Retinal pigment epithelial cell (primary cell): ENCODE measurements around the gene PML.

ENCODE experiments used
- DNase-seq: peaks from one replicate; pipeline ENCODE4 v3.0.0-alpha.2; 2010; ENCODE audit warnings: low read depth
- H3K4me3 ChIP-seq: 2 replicates; pipeline ENCODE4 v1.5.1; 2011; ENCODE audit warnings: mild to moderate bottlenecking, low read length, control low read depth, moderate library complexity
- CTCF ChIP-seq: conservative IDR thresholded peaks from 2 replicates; pipeline ENCODE4 v1.5.1; 2011; ENCODE audit warnings: low read depth, low read length, control low read depth, inconsistent platforms

Gene PML

DNA sequence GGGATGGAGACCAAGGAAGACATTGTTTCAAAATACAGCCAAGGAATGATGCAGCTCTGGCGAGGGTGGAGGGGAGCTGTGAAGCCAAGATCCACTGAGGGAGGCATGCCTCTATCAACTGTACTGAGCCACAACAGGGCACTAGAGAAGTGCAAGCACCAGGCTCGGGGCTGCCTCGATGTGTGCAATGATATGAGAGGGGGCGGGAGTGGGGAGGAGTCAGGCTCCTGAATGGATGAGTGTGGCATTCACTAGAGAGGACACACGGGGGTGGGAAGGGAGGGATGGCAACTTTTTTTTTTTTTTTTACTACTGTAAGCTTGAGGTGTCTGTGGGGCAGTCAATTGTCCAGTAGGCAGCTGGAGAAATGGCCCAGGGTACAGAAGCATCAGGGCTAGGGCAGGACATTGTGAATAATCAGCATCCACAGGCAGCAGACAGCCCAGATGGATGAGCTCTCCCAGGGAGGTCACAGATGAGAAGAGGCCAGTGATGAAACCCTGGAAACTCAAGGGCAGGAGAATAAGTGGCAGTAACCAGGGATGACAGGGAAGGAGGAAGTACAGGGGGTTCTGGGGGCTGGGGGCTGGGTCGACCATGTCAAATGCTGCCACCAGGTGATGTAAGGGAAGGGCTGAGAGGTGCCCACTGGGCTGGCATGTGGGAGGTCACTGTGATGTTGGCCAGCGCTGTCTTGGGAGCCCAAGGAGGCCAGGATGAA lies 8.3 kb upstream of the PML start:
- no peak overlapping the region for H3K4me3 ChIP-seq
- no peak for TF ChIP-seq CTCF
- no peak for DNase-seq

- no peak overlapping the region for H3K4me3 ChIP-seq
- no peak for TF ChIP-seq CTCF
- no peak for DNase-seq
Observed at GRCh38 chr15:73986776-73987056, 7.8 kb upstream of the PML start.

DNA sequence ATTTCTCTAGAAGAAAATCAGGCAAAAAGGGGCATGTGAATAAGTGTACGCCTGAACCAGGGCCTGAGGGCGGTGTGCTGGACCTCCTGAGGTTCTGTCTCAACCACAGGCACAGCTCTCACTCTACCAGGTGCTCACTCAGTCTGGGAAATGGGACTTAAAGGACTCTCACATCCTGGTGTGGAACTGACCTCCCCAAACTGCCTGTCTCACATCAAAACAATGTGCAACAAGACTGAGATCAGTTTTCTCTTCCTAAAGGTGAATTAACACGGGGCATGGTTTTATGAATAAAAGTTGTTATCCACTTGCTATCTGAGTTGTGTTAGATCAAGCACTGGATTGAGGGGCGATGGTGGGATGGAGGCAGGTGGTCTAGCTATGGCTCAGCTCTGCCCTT lies 7.3 kb upstream of the PML start:
- no peak for TF ChIP-seq CTCF
- DNase-seq, result no peak
- no peak overlapping the region for H3K4me3 ChIP-seq

DNA sequence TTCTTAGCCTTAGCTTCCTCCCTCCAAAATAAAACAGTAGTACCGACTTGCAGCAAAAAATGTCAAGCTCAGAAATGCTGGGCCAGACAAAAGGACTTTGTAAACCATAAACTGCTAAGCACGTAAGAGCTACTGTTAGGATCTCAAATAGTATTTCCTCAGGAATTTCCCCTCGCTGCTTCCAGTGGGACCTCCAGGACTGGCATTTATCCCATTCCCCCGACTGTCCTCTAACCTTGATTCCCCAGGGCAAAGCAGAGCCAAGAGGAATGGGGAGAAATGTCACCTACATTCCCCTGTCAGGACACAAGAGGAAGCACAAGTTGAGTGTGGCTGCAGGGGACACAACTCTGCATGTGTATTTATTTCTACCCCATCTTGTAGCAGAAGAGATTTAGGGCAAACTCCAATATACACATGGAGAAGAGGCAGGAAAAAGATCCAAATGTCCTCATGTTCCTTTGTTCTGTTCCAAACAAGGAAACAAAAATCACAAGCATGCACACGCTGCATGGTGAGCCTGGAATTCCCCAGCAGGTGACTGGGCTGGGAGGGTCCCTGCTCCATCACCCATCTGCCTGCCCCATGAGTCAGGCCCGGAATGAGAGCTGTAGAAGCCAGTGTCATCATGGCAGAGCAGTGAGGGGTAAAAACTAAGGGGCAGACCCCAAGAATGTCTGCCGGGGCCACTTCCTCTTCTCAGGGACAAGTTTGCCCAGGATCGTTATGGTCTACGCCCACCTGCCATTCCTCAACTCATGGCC lies 6.7 kb upstream of the PML start:
- no peak for TF ChIP-seq CTCF
- DNase-seq, result no peak
- H3K4me3 ChIP-seq, result no peak overlapping the region

GRCh38 chr15:73988445-73988969 lies 6.0 kb upstream of the PML start:
- no peak overlapping the region for H3K4me3 ChIP-seq
- DNase-seq, result no peak
- TF ChIP-seq CTCF, result no peak

DNA sequence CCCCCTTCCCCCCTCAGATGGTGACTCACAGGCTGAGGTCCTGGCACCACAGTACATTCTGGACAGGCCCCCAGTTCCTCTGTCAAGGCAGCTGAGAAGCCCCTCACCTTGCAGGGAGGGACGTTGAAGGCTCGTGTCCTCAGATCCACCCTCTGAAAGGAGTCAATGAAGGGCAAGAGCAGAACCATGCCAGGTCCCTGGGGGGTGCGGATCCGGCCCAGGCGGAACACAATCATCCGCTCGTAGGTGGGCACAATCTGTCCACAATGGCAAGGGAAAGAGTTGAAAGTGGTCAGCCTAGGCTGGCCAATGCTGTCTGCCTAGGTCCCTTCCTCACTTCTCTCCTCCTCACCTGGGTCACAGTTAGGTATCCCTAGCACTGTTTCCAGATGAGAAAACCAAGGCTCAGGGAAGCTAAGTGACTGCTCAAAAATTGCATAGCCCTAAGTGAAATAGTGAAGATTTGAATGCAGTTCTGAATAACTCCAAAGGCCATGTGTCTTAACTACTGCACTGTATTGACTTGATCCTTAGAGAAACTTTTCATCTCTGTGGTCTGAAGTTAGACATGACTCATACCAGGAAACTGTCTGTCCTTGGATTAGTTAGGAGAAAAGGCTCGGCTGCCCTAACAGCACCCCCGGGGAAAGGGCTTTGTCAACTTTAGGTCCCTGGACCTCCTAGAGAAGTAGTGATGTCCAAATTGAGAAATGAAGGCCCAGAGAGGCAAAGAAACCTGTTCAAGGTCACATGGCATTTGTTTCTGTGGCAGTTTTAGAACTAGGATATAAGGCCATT lies 5.3 kb upstream of the PML start:
- no peak for TF ChIP-seq CTCF
- DNase-seq, result peak; percentile 67
- H3K4me3 ChIP-seq, result no peak overlapping the region
